Prostate gland (tissue), 2 donors: ENCODE results near the gene DEFB124. TPM values are rescaled to one million over a fixed set of nuclear protein-coding genes. Genes with fewer than 3 reads are reported as not detected.
"Not testable (repeated sequence)": the region's sequence is repeated elsewhere in the genome, so short reads cannot be mapped to it uniquely, and the experiment has no call there.

ENCODE experiments used
- DNase-seq: peaks from one replicate; pipeline ENCODE4 v3.0.0-alpha.2; 2019; ENCODE audit warnings: low spot score
- H3K27ac ChIP-seq, 2 donors: fragments of 200-600 bp; sonication (generic); 2 replicates each; pipeline ENCODE4 v1.5.1; 2017 to 2019
- H3K27me3 ChIP-seq: fragments of 200-600 bp; sonication (generic); replicated peaks from 2 replicates; pipeline ENCODE4 v1.5.1; 2019; ENCODE audit not compliant: insufficient read depth
- H3K36me3 ChIP-seq, 2 donors: fragments of 200-600 bp; sonication (generic); 1 replicate in 1 of 2; 2 replicates in 1 of 2; pipeline versions ENCODE4 v1.5.1 to v1.8.1; 2017 to 2019
- H3K4me1 ChIP-seq: fragments of 200-600 bp; sonication (generic); replicated peaks from 2 replicates; pipeline ENCODE4 v1.5.1; 2019
- H3K4me3 ChIP-seq, 2 donors: fragments of 200-600 bp; sonication (generic); 2 replicates each; pipeline ENCODE4 v1.5.1; 2017 to 2019
- H3K9me3 ChIP-seq: fragments of 200-600 bp; sonication (generic); 2 replicates; pipeline ENCODE4 v1.5.1; 2017
- CTCF ChIP-seq, 4 experiments: fragments of 200-600 bp in 2 of 4; fragments of 450-650 bp in 2 of 4; sonication (generic) in 2 of 4; IDR thresholded peaks; 1 replicate in 3 of 4; 2 replicates in 1 of 4; pipeline ENCODE4 v1.5.1; 2016 to 2019; ENCODE audit warnings: antibody characterized with exemption in 4 of 4, mild to moderate bottlenecking in 2 of 4, moderate library complexity in 2 of 4
- POLR2A ChIP-seq: fragments of 450-650 bp; IDR thresholded peaks from one replicate; pipeline ENCODE4 v1.6.1; 2016; ENCODE audit warnings: antibody characterized with exemption, mild to moderate bottlenecking
- POLR2AphosphoS5 ChIP-seq: sonication (generic); formaldehyde crosslinking; IDR thresholded peaks from one replicate; pipeline ENCODE4 v1.6.1; 2017; ENCODE audit warnings: antibody characterized with exemption
- WGBS: methylation state at CpG from one replicate; pipeline ENCODE4 v1.1.5; 2018; 5-methylcytosine and 5-hydroxymethylcytosine counted together
- intact Hi-C: fragments of 100-400 bp; cut with DNase I; formaldehyde crosslinking; loops from one replicate; pipeline ENCODE4 v1.14.2; 2022
- total RNA-seq, 2 donors: library from RNA; depleted of rRNA; stranded (reverse); fragments of >200 nt; gene quantifications; one replicate each; pipeline ENCODE4 v1.1.0, GENCODE V29; 2016

DEFB124 gene
- not detected for total RNA-seq

- intact Hi-C loops: no loop called here
- Histone ChIP-seq H3K4me3 (peak within 1 kb of the TSS; percentile 22 to 23), H3K36me3 (no peaks in the 10 kb centered on the region), H3K4me1 (no peaks in the 10 kb centered on the region), H3K27ac (peak within 1 kb of the TSS; percentile 11 to 17), H3K27me3 (peaks cover 17% of the 10 kb centered on the region), H3K9me3 (no peaks in the 10 kb centered on the region)
- no peak for DNase-seq
- 5% methylated on average over 32 of the region's 33 CpGs for WGBS
- no peak for TF ChIP-seq POLR2A
- no peak for TF ChIP-seq POLR2AphosphoS5
- no peak for TF ChIP-seq CTCF (IDR thresholded peaks at IDR 0.05)
Observed at GRCh38 chr20:31474758-31475427, at the start of gene DEFB124, which contains the start of gene REM1. DEFB124 (minus strand) TSS chr20:31475127; CDS start chr20:31473013, 2,114 bp downstream. REM1 (plus strand) TSS chr20:31475288; CDS start chr20:31476446, 1,158 bp downstream.

- no peak overlapping the region for H3K27ac ChIP-seq
- WGBS: 90% methylated on average over 8 of the region's 8 CpGs
- H3K36me3 ChIP-seq: peaks cover 0 to 4% of the 10 kb centered on the region in 2 donors
- no peaks in the 10 kb centered on the region for H3K4me1 ChIP-seq
- intact Hi-C loops: no loop called here
- no peak overlapping the region for H3K4me3 ChIP-seq
- TF ChIP-seq CTCF (IDR thresholded peaks at IDR 0.05) (no peak), POLR2AphosphoS5 (no peak), POLR2A (no peak)
- H3K27me3 ChIP-seq: no peaks in the 10 kb centered on the region
- DNase-seq: no peak
- H3K9me3 ChIP-seq: no peaks in the 10 kb centered on the region
Observed at GRCh38 chr20:31523361-31524283, 48.7 kb upstream of the DEFB124 start.

GRCh38 chr20:31522731-31523130 is 47.8 kb upstream of the DEFB124 start:
- H3K4me3 ChIP-seq: no peak overlapping the region

GRCh38 chr20:31521267-31521666 is 46.3 kb upstream of the DEFB124 start:
- 79% methylated on average over 7 of the region's 7 CpGs for WGBS
- H3K27me3 ChIP-seq, H3K36me3 ChIP-seq, H3K27ac ChIP-seq, intact Hi-C loops, H3K9me3 ChIP-seq, DNase-seq, H3K4me3 ChIP-seq, H3K4me1 ChIP-seq: not testable (repeated sequence)

More at GRCh38 chr20:31522731-31523130, 47.8 kb upstream of the DEFB124 start:
- H3K36me3 ChIP-seq: no peaks in the 10 kb centered on the region
- H3K27ac ChIP-seq: no peak overlapping the region
- H3K27me3 ChIP-seq: no peaks in the 10 kb centered on the region
- intact Hi-C loops: no loop called here
- no peak for TF ChIP-seq POLR2A
- no peak for TF ChIP-seq POLR2AphosphoS5
- no peak for TF ChIP-seq CTCF (IDR thresholded peaks at IDR 0.05)
- no peaks in the 10 kb centered on the region for H3K9me3 ChIP-seq
- 86% methylated on average over 6 of the region's 6 CpGs for WGBS
- no peak for DNase-seq
- no peaks in the 10 kb centered on the region for H3K4me1 ChIP-seq

GRCh38 chr20:31517373-31517772 is 42.4 kb upstream of the DEFB124 start:
- no peak for TF ChIP-seq POLR2A
- peak; percentile 28 for TF ChIP-seq POLR2AphosphoS5
- peak in 1 of 4 experiments; percentile 30 for TF ChIP-seq CTCF (IDR thresholded peaks at IDR 0.05)
- Histone ChIP-seq H3K4me1 (peaks cover 17% of the 10 kb centered on the region), H3K27me3 (no peaks in the 10 kb centered on the region), H3K4me3 (no peak overlapping the region), H3K27ac (no peak overlapping the region), H3K9me3 (no peaks in the 10 kb centered on the region), H3K36me3 (no peaks in the 10 kb centered on the region)
- intact Hi-C loops: no loop called here
- 51% methylated on average over 4 of the region's 4 CpGs for WGBS
- peak; percentile 37 for DNase-seq
